ENCODE measurements around the gene GNGT2.

Gene GNGT2

DNA sequence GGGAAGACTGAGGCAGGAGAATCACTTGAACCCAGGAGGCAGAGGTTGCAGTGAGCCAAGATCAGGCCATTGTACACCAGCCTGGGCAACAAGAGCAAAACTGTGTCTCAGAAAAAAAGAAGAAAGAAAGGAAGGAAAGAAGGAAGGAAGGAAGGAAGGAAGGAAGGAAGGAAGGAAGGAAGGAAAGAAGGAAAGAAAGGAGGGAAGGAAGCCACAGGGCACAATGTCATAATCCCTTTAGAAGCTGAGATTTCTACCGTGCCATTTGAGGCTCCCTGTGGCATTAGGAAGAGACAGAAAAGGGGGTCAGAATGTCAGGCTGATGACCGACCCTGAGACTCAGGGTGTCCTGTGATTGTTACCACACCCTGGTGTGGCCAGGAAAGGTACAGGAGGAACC lies 6.6 kb downstream of the GNGT2 start:
- Histone ChIP-seq H3K4me3 (ENCODE audit: low read depth, low read length) (no peak overlapping the region), H3K27me3 (peaks cover 51% of the 10 kb centered on the region), H3K9me3 (no peaks in the 10 kb centered on the region), H3K4me1 (no peaks in the 10 kb centered on the region), H3K36me3 (no peaks in the 10 kb centered on the region)
- TF ChIP-seq, protein P1, sequence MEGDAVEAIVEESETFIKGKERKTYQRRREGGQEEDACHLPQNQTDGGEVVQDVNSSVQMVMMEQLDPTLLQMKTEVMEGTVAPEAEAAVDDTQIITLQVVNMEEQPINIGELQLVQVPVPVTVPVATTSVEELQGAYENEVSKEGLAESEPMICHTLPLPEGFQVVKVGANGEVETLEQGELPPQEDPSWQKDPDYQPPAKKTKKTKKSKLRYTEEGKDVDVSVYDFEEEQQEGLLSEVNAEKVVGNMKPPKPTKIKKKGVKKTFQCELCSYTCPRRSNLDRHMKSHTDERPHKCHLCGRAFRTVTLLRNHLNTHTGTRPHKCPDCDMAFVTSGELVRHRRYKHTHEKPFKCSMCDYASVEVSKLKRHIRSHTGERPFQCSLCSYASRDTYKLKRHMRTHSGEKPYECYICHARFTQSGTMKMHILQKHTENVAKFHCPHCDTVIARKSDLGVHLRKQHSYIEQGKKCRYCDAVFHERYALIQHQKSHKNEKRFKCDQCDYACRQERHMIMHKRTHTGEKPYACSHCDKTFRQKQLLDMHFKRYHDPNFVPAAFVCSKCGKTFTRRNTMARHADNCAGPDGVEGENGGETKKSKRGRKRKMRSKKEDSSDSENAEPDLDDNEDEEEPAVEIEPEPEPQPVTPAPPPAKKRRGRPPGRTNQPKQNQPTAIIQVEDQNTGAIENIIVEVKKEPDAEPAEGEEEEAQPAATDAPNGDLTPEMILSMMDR (IDR thresholded peaks at IDR 0.05; ENCODE audit: low read depth, low read length) = no peak
- no peak for DNase-seq

- Histone ChIP-seq H3K4me3 (ENCODE audit: low read depth, low read length) (no peak overlapping the region), H3K4me1 (no peaks in the 10 kb centered on the region), H3K27me3 (peaks cover 43% of the 10 kb centered on the region), H3K9me3 (no peaks in the 10 kb centered on the region), H3K36me3 (no peaks in the 10 kb centered on the region)
- TF ChIP-seq, protein P1 (IDR thresholded peaks at IDR 0.05; ENCODE audit: low read depth, low read length) = no peak
- no peak for DNase-seq
These were observed 8.9 kb downstream of the GNGT2 start for GRCh38 chr17:49201481-49201927.

DNA sequence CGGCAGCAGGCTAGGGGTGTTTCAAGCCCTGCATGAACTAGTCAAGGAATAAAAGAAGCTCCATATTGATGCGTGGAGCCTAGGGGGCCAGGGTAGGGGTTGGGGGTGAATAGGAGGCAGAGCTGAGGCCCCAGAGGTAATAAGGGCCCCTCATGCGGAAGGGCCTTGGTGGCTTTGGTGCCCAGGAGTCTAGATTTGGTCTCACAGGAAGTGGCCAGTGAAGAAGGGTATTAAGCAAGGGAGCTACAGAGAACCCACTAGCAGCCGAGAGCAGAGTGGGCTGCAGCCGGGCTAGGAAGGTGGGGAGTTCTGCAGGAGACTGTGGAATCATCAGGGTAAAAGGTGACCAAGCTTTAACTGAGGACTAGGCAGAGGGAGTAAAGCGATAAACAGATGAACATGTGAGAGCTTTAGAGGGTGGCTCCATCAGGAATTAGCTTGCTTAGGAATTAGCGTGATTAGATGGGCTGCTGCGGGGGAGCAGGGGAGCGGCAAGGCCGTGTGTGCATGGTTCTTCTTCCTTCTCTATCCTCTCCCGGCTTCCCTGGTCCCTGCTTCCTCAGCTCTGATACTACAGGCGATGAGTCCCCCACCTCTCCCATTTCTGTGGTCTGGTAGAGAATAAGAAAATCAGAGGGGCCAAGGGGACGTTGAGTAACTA lies 9.8 kb downstream of the GNGT2 start:
- no peak for DNase-seq

GRCh38 chr17:49198211-49198610 lies 12.2 kb downstream of the GNGT2 start:
- H3K4me3 ChIP-seq (ENCODE audit: low read depth, low read length) = no peak overlapping the region
- no peaks in the 10 kb centered on the region for H3K4me1 ChIP-seq
- no peaks in the 10 kb centered on the region for H3K36me3 ChIP-seq
- H3K27me3 ChIP-seq = peaks cover 20% of the 10 kb centered on the region
- no peaks in the 10 kb centered on the region for H3K9me3 ChIP-seq
- TF ChIP-seq, protein P1 (IDR thresholded peaks at IDR 0.05; ENCODE audit: low read depth, low read length) = no peak
- DNase-seq = no peak

More for the DNA sequence above, 9.8 kb downstream of the GNGT2 start:
- Histone ChIP-seq H3K4me1 (no peaks in the 10 kb centered on the region), H3K9me3 (no peaks in the 10 kb centered on the region), H3K27me3 (peaks cover 39% of the 10 kb centered on the region), H3K36me3 (no peaks in the 10 kb centered on the region), H3K4me3 (ENCODE audit: low read depth, low read length) (no peak overlapping the region)
- TF ChIP-seq, protein P1 (IDR thresholded peaks at IDR 0.05; ENCODE audit: low read depth, low read length) = no peak

DNA sequence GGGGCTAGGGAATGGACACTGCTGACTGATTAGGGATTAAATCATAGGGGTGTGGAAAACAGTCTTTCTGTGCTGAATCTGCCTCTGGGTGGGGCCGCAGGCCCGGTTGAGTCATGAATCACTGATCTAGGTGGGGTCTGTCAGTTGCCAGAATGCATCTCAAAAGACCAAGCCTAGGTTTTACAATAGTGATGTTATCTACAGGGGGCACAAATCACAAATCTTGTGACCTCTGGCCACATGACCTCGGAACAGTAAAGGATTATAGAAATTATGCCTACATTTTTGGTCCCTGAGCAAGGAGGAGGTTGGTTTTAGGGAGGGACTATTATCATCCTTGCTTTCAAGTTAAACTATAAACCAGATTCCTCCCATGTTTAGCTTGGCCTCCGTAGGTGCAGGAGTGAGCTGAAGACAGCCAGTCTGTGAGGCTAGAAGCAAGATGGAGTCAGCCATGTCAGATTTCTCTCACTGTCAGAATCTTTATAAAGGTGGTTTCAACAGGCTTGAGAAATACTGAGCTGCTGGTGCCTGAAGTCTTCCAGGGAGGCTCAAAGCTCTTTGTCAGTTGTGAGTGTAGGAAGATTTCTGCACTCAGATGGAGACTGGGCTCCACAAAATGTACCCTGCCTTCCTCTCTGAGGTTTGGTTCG lies 12.9 kb downstream of the GNGT2 start:
- DNase-seq = no peak
- Histone ChIP-seq H3K9me3 (no peaks in the 10 kb centered on the region), H3K4me1 (no peaks in the 10 kb centered on the region), H3K4me3 (ENCODE audit: low read depth, low read length) (no peak overlapping the region), H3K27me3 (peaks cover 12% of the 10 kb centered on the region), H3K36me3 (no peaks in the 10 kb centered on the region)
- TF ChIP-seq, protein P1 (IDR thresholded peaks at IDR 0.05; ENCODE audit: low read depth, low read length) = no peak

GRCh38 chr17:49196520-49196919 lies 13.9 kb downstream of the GNGT2 start:
- no peak for DNase-seq
- Histone ChIP-seq H3K4me3 (ENCODE audit: low read depth, low read length) (no peak overlapping the region), H3K9me3 (no peaks in the 10 kb centered on the region), H3K27me3 (peaks cover 5% of the 10 kb centered on the region; the same call in 1 of the 2 replicates), H3K4me1 (no peaks in the 10 kb centered on the region), H3K36me3 (no peaks in the 10 kb centered on the region)
- TF ChIP-seq, protein P1 (IDR thresholded peaks at IDR 0.05; ENCODE audit: low read depth, low read length) = no peak
